ENCODE results near the gene ZNF652.

ZNF652 gene

GRCh38 chr17:49404906-49405305 lies 42.9 kb upstream of the ZNF652 start:
- Histone ChIP-seq H4K8ac (ENCODE audit: low read depth, low read length) (no peak overlapping the region), H3K79me1 (ENCODE audit: low read length) (no peaks in the 10 kb centered on the region), H2BK5ac (ENCODE audit: low read length) (no peak overlapping the region), H2BK120ac (ENCODE audit: low read depth, low read length) (no peak overlapping the region), H3K4me2 (ENCODE audit: low read length) (no peak overlapping the region), H3K27ac (ENCODE audit: low read depth, low read length) (no peak overlapping the region), H3K27me3 (ENCODE audit: insufficient read depth, low read length, poor library complexity) (no peaks in the 10 kb centered on the region), H3K23ac (ENCODE audit: low read length) (no peak overlapping the region), H3K18ac (ENCODE audit: low read length) (no peak overlapping the region), H4K5ac (ENCODE audit: low read length) (no peak overlapping the region), H3K4me1 (ENCODE audit: control insufficient read depth, low read depth, low read length) (no peaks in the 10 kb centered on the region), H3K79me2 (ENCODE audit: control insufficient read depth, insufficient read depth, low read length) (no peaks in the 10 kb centered on the region), H3K4me3 (ENCODE audit: low read length) (no peak overlapping the region), H3K4ac (ENCODE audit: low read depth, low read length) (no peak overlapping the region), H2BK15ac (replicated peaks; ENCODE audit: low read depth) (no peak overlapping the region), H3K9ac (ENCODE audit: low read length) (no peak overlapping the region), H3K36me3 (ENCODE audit: control insufficient read depth, insufficient read depth, low read length) (peaks cover 27% of the 10 kb centered on the region), H3K56ac (ENCODE audit: low read length) (no peak overlapping the region), H2AK5ac (ENCODE audit: low read length) (no peak overlapping the region)
- no peak for DNase-seq
- no CpG with 5 or more reads among the region's 14 CpGs for WGBS (ENCODE audit: extremely low coverage, insufficient coverage, low lambda C conversion rate)

- Histone ChIP-seq H3K56ac (ENCODE audit: low read length) (no peak overlapping the region), H2BK5ac (ENCODE audit: low read length) (no peak overlapping the region), H3K36me3 (ENCODE audit: control insufficient read depth, insufficient read depth, low read length) (peaks cover 27% of the 10 kb centered on the region), H4K8ac (ENCODE audit: low read depth, low read length) (no peak overlapping the region), H3K4me1 (ENCODE audit: control insufficient read depth, low read depth, low read length) (no peaks in the 10 kb centered on the region), H2BK15ac (replicated peaks; ENCODE audit: low read depth) (no peak overlapping the region), H4K5ac (ENCODE audit: low read length) (no peak overlapping the region), H3K79me2 (ENCODE audit: control insufficient read depth, insufficient read depth, low read length) (no peaks in the 10 kb centered on the region), H3K27ac (ENCODE audit: low read depth, low read length) (no peak overlapping the region), H2AK5ac (ENCODE audit: low read length) (no peak overlapping the region), H3K4ac (ENCODE audit: low read depth, low read length) (no peak overlapping the region), H3K23ac (ENCODE audit: low read length) (no peak overlapping the region), H3K4me2 (ENCODE audit: low read length) (no peak overlapping the region), H3K27me3 (ENCODE audit: insufficient read depth, low read length, poor library complexity) (no peaks in the 10 kb centered on the region), H2BK120ac (ENCODE audit: low read depth, low read length) (no peak overlapping the region), H3K9ac (ENCODE audit: low read length) (no peak overlapping the region), H3K79me1 (ENCODE audit: low read length) (no peaks in the 10 kb centered on the region), H3K4me3 (ENCODE audit: low read length) (no peak overlapping the region), H3K18ac (ENCODE audit: low read length) (no peak overlapping the region)
- DNase-seq: no peak
- no CpG with 5 or more reads among the region's 12 CpGs for WGBS (ENCODE audit: extremely low coverage, insufficient coverage, low lambda C conversion rate)
These were observed 42.3 kb upstream of the ZNF652 start for GRCh38 chr17:49404361-49404760.

- H2BK120ac ChIP-seq (ENCODE audit: low read depth, low read length): no peak overlapping the region
- no peak overlapping the region for H4K8ac ChIP-seq (ENCODE audit: low read depth, low read length)
- no peak overlapping the region for H2BK15ac ChIP-seq (replicated peaks; ENCODE audit: low read depth)
- H4K5ac ChIP-seq (ENCODE audit: low read length): no peak overlapping the region
- no peak for DNase-seq
- H3K23ac ChIP-seq (ENCODE audit: low read length): no peak overlapping the region
- WGBS (ENCODE audit: extremely low coverage, insufficient coverage, low lambda C conversion rate): no CpG with 5 or more reads among the region's 10 CpGs
- no peaks in the 10 kb centered on the region for H3K27me3 ChIP-seq (ENCODE audit: insufficient read depth, low read length, poor library complexity)
- no peak overlapping the region for H2AK5ac ChIP-seq (ENCODE audit: low read length)
- H3K27ac ChIP-seq (ENCODE audit: low read depth, low read length): no peak overlapping the region
- H3K56ac ChIP-seq (ENCODE audit: low read length): no peak overlapping the region
- no peak overlapping the region for H3K18ac ChIP-seq (ENCODE audit: low read length)
- H3K79me2 ChIP-seq (ENCODE audit: control insufficient read depth, insufficient read depth, low read length): no peaks in the 10 kb centered on the region
- H3K4ac ChIP-seq (ENCODE audit: low read depth, low read length): no peak overlapping the region
- no peaks in the 10 kb centered on the region for H3K79me1 ChIP-seq (ENCODE audit: low read length)
- H3K4me2 ChIP-seq (ENCODE audit: low read length): no peak overlapping the region
- no peak overlapping the region for H3K9ac ChIP-seq (ENCODE audit: low read length)
- no peak overlapping the region for H2BK5ac ChIP-seq (ENCODE audit: low read length)
- peaks cover 24% of the 10 kb centered on the region for H3K36me3 ChIP-seq (ENCODE audit: control insufficient read depth, insufficient read depth, low read length)
- H3K4me1 ChIP-seq (ENCODE audit: control insufficient read depth, low read depth, low read length): no peaks in the 10 kb centered on the region
- no peak overlapping the region for H3K4me3 ChIP-seq (ENCODE audit: low read length)
These were observed 41.7 kb upstream of the ZNF652 start for GRCh38 chr17:49403514-49404289.

- Histone ChIP-seq H3K4me2 (ENCODE audit: low read length) (no peak overlapping the region), H4K5ac (ENCODE audit: low read length) (no peak overlapping the region), H3K27me3 (ENCODE audit: insufficient read depth, low read length, poor library complexity) (no peaks in the 10 kb centered on the region), H2BK15ac (replicated peaks; ENCODE audit: low read depth) (no peak overlapping the region), H2AK5ac (ENCODE audit: low read length) (no peak overlapping the region), H4K8ac (ENCODE audit: low read depth, low read length) (no peak overlapping the region), H3K4ac (ENCODE audit: low read depth, low read length) (no peak overlapping the region), H3K79me1 (ENCODE audit: low read length) (no peaks in the 10 kb centered on the region), H3K56ac (ENCODE audit: low read length) (no peak overlapping the region), H3K27ac (ENCODE audit: low read depth, low read length) (no peak overlapping the region), H3K9ac (ENCODE audit: low read length) (no peak overlapping the region), H2BK5ac (ENCODE audit: low read length) (no peak overlapping the region), H3K79me2 (ENCODE audit: control insufficient read depth, insufficient read depth, low read length) (no peaks in the 10 kb centered on the region), H3K4me1 (ENCODE audit: control insufficient read depth, low read depth, low read length) (no peaks in the 10 kb centered on the region), H3K23ac (ENCODE audit: low read length) (no peak overlapping the region), H3K36me3 (ENCODE audit: control insufficient read depth, insufficient read depth, low read length) (peaks cover 24% of the 10 kb centered on the region), H3K18ac (ENCODE audit: low read length) (no peak overlapping the region), H3K4me3 (ENCODE audit: low read length) (no peak overlapping the region), H2BK120ac (ENCODE audit: low read depth, low read length) (no peak overlapping the region)
- DNase-seq: no peak
- no CpG with 5 or more reads among the region's 6 CpGs for WGBS (ENCODE audit: extremely low coverage, insufficient coverage, low lambda C conversion rate)
These were observed 40.7 kb upstream of the ZNF652 start for GRCh38 chr17:49402706-49403105.

GRCh38 chr17:49401971-49402611 lies 40.0 kb upstream of the ZNF652 start:
- H3K27me3 ChIP-seq (ENCODE audit: insufficient read depth, low read length, poor library complexity): no peaks in the 10 kb centered on the region
- no peak overlapping the region for H2AK5ac ChIP-seq (ENCODE audit: low read length)
- H3K27ac ChIP-seq (ENCODE audit: low read depth, low read length): no peak overlapping the region
- H3K4me1 ChIP-seq (ENCODE audit: control insufficient read depth, low read depth, low read length): no peaks in the 10 kb centered on the region
- no peak overlapping the region for H3K4ac ChIP-seq (ENCODE audit: low read depth, low read length)
- DNase-seq: no peak
- H2BK120ac ChIP-seq (ENCODE audit: low read depth, low read length): no peak overlapping the region
- no peak overlapping the region for H3K56ac ChIP-seq (ENCODE audit: low read length)
- no peak overlapping the region for H3K23ac ChIP-seq (ENCODE audit: low read length)
- no peak overlapping the region for H3K4me3 ChIP-seq (ENCODE audit: low read length)
- H3K4me2 ChIP-seq (ENCODE audit: low read length): no peak overlapping the region
- no peaks in the 10 kb centered on the region for H3K79me2 ChIP-seq (ENCODE audit: control insufficient read depth, insufficient read depth, low read length)
- no peak overlapping the region for H3K18ac ChIP-seq (ENCODE audit: low read length)
- H2BK5ac ChIP-seq (ENCODE audit: low read length): no peak overlapping the region
- no peak overlapping the region for H3K9ac ChIP-seq (ENCODE audit: low read length)
- no CpG with 5 or more reads among the region's 6 CpGs for WGBS (ENCODE audit: extremely low coverage, insufficient coverage, low lambda C conversion rate)
- no peak overlapping the region for H4K5ac ChIP-seq (ENCODE audit: low read length)
- no peak overlapping the region for H2BK15ac ChIP-seq (replicated peaks; ENCODE audit: low read depth)
- H3K79me1 ChIP-seq (ENCODE audit: low read length): no peaks in the 10 kb centered on the region
- no peak overlapping the region for H4K8ac ChIP-seq (ENCODE audit: low read depth, low read length)
- peaks cover 21% of the 10 kb centered on the region for H3K36me3 ChIP-seq (ENCODE audit: control insufficient read depth, insufficient read depth, low read length)

Measured in mesendoderm (in vitro differentiated cells).